Testis (tissue), 3 donors: ENCODE results near the gene BSPRY. TPM values are rescaled to one million over a fixed set of nuclear protein-coding genes. Genes with fewer than 3 reads are reported as not detected.
"Not testable (repeated sequence)": the region's sequence is repeated elsewhere in the genome, so short reads cannot be mapped to it uniquely, and the experiment has no call there.

ENCODE experiments used
- DNase-seq: peaks from one replicate; pipeline ENCODE4 v3.0.0-alpha.2; 2019
- H3K27ac ChIP-seq, 2 donors: fragments of 200-600 bp; sonication (generic); one replicate each; pipeline ENCODE4 v1.5.1; 2019
- H3K27me3 ChIP-seq: fragments of 200-600 bp; sonication (generic); one replicate; pipeline ENCODE4 v1.5.1; 2019
- H3K36me3 ChIP-seq: fragments of 200-600 bp; sonication (generic); one replicate; pipeline ENCODE4 v1.5.1; 2017; ENCODE audit warnings: low read depth; ENCODE audit errors: missing control alignments
- H3K4me1 ChIP-seq: fragments of 200-600 bp; sonication (generic); one replicate; pipeline ENCODE4 v1.5.1; 2019
- H3K4me3 ChIP-seq, 2 donors: fragments of 200-600 bp; sonication (generic); one replicate each; pipeline ENCODE4 v1.5.1; 2017 to 2019
- H3K9me3 ChIP-seq: fragments of 200-600 bp; sonication (generic); one replicate; pipeline ENCODE4 v1.5.1; 2017
- POLR2A ChIP-seq: fragments of 450-650 bp; IDR thresholded peaks from one replicate; pipeline ENCODE4 v1.6.1; 2017; ENCODE audit warnings: antibody characterized with exemption, mild to moderate bottlenecking, moderate library complexity
- WGBS, 2 donors: methylation state at CpG; one replicate each; pipeline ENCODE4 v1.1.5; 2018; 5-methylcytosine and 5-hydroxymethylcytosine counted together
- intact Hi-C: fragments of 100-400 bp; cut with DNase I; formaldehyde crosslinking; loops from one replicate; pipeline ENCODE4 v1.15.1; 2023; ENCODE audit warnings: low total_unique reads
- polyA plus RNA-seq: library from polyadenylated mRNA; stranded (reverse); fragments of 350-450 nt; fragmentation: Illumina TruSeq; extraction: RNeasy Lipid Tissue Mini Kit (QIAGEN cat#74804); gene quantifications from one replicate; pipeline ENCODE4 v1.2.3, GENCODE V29; 2014; ENCODE audit warnings: low read depth, low replicate concordance; ENCODE audit not compliant: insufficient read depth
- total RNA-seq, 2 donors: library from RNA; depleted of rRNA; stranded (reverse); fragments of >200 nt; gene quantifications; one replicate each; pipeline ENCODE4 v1.2.3, GENCODE V29; 2016
- TF ChIP-seq, protein P1 (sequence below), 3 experiments: fragments of 450-650 bp in 2 of 3; fragments of 200-600 bp in 1 of 3; sonication (generic) in 1 of 3; IDR thresholded peaks; one replicate each; pipeline ENCODE4 v1.5.1; 2016 to 2019; ENCODE audit warnings: antibody characterized with exemption in 3 of 3, mild to moderate bottlenecking in 2 of 3, moderate library complexity in 1 of 3

Gene BSPRY
- total and polyA plus RNA-seq, 3 donors from 2014 or later, result 4.5 to 14.2 (median 8.8) TPM

DNA sequence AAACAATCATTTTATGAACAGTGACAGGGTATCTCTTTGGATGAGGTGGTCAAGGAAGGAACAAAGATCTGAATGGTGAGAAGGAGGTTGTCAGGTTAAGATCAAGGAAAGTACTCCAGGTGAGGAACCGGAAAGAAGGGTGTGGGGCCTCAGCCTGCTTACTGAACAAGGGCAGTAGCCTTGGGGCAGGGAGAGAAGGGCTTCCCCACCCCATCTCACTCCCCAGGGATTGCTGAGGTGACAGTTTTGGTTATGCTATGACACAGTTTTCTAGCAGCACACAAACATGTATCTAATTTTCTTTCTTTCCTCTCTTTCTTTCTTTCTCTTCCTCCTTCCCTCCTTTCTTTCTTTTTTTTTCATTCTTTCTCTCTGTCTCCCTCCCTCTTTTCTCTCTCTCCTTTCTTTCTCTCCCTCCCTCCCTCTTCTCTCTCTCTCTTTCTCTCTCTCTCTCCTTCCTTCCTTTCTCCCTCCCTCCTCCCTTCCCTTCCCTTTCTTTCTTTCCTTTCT, 31.6 kb downstream of the BSPRY start:
- 50 to 71% methylated on average over 1 of the region's 1 CpG for WGBS, 2 donors
- H3K27ac ChIP-seq, result no peak overlapping the region
- no peaks in the 10 kb centered on the region for H3K9me3 ChIP-seq
- H3K36me3 ChIP-seq, result no peaks in the 10 kb centered on the region
- intact Hi-C loops, result no loop called here
- TF ChIP-seq POLR2A, result no peak
- TF ChIP-seq, protein P1, sequence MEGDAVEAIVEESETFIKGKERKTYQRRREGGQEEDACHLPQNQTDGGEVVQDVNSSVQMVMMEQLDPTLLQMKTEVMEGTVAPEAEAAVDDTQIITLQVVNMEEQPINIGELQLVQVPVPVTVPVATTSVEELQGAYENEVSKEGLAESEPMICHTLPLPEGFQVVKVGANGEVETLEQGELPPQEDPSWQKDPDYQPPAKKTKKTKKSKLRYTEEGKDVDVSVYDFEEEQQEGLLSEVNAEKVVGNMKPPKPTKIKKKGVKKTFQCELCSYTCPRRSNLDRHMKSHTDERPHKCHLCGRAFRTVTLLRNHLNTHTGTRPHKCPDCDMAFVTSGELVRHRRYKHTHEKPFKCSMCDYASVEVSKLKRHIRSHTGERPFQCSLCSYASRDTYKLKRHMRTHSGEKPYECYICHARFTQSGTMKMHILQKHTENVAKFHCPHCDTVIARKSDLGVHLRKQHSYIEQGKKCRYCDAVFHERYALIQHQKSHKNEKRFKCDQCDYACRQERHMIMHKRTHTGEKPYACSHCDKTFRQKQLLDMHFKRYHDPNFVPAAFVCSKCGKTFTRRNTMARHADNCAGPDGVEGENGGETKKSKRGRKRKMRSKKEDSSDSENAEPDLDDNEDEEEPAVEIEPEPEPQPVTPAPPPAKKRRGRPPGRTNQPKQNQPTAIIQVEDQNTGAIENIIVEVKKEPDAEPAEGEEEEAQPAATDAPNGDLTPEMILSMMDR (IDR thresholded peaks at IDR 0.05), result no peak
- no peaks in the 10 kb centered on the region for H3K27me3 ChIP-seq
- H3K4me1 ChIP-seq, result peaks cover 8% of the 10 kb centered on the region
- no peak for DNase-seq
- no peak overlapping the region for H3K4me3 ChIP-seq

DNA sequence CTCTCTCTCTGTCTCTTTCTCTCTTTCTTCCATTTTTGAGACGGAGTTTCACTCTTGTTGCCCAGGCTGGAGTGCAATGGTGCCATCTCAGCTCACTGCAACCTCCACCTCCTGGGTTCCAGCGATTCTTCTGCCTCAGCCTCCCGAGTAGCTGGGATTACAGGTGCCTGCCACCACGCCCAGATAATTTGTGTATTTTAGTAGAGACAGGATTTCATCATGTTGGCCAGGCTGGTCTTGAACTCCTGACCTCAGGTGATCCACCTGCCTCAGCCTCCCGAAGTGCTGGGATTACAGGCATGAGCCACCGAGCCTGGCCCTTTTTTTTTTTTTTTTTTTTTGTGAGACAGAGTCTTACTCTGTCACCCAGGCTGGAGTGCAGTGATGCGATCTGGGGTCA, 32.1 kb downstream of the BSPRY start:
- H3K4me3 ChIP-seq, H3K36me3 ChIP-seq, H3K27ac ChIP-seq, H3K4me1 ChIP-seq, intact Hi-C loops, H3K9me3 ChIP-seq, DNase-seq, H3K27me3 ChIP-seq: not testable (repeated sequence)
- WGBS, 2 donors, result 93 to 94% methylated on average over 4 to 7 of the region's 7 CpGs

DNA sequence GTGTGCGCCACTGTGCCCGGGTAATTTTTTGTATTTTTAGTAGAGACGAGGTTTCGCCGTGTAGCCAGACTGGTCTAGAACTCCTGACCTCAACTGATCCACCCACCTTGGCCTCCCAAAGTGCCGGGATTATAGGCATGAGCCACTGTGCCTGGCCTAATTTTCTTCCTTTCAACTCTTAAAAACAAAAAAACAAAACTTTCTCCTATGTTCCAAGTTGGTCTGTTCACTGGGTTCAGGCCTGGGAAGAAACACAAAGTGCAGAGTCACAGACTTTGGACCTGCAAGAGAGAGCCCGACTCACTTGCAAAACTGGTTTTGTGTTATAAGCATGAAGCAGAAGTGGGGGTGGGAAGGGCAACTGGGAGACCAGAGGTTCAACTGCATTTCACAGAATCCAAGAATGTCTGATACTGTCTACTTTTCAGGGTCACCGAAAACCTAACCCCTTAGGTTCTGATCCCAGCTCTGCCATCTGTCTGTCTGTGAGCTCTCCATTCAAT, 32.6 kb downstream of the BSPRY start:
- H3K27me3 ChIP-seq, result no peaks in the 10 kb centered on the region
- H3K9me3 ChIP-seq, result no peaks in the 10 kb centered on the region
- DNase-seq, result no peak
- 88 to 89% methylated on average over 8 of the region's 8 CpGs for WGBS, 2 donors
- intact Hi-C loops, result no loop called here
- H3K27ac ChIP-seq, result no peak overlapping the region
- H3K4me3 ChIP-seq, result no peak overlapping the region
- no peak for TF ChIP-seq POLR2A
- TF ChIP-seq, protein P1 (IDR thresholded peaks at IDR 0.05), result no peak
- H3K36me3 ChIP-seq, result no peaks in the 10 kb centered on the region
- H3K4me1 ChIP-seq, result peaks cover 8% of the 10 kb centered on the region

DNA sequence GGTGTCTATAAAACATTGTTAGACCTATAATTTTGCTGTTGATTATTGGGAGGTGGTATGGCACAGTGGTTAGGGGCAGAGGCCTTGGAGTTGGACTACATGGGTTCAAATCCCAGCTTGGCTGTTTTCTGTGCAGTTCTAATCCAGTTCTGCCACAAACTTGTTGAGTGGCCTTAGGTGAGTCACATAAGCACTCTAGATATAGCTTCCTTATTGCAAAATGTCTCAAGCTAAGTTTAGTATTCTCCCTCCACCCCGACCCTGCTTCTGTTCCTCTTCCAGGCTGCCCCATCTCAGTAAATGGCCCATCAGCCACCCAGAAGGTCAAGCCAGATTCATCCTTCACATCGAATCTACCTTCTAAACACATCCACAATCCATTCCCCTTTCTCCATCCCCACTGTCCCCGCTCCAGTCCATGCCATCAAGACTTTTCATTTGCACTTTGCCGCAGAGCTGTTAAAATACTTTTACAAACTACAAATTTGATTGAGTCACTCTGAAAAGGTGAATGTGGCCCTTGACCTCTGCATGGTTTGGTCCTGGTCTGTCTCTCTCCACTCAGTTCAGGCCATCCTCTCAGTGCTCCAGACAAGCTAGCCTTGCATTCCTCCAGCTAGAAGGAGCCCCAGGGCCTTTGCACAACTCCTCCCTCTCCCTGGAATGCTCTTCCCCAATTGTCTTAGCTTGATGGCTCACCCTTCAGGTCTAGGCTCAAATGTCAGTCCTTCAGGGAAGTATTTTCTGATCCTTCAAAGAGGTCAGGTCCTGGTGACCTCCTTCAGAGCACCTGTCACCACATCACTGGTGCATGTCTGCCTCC, 37.4 kb downstream of the BSPRY start:
- WGBS, 2 donors, result 92 to 95% methylated on average over 4 of the region's 4 CpGs

DNA sequence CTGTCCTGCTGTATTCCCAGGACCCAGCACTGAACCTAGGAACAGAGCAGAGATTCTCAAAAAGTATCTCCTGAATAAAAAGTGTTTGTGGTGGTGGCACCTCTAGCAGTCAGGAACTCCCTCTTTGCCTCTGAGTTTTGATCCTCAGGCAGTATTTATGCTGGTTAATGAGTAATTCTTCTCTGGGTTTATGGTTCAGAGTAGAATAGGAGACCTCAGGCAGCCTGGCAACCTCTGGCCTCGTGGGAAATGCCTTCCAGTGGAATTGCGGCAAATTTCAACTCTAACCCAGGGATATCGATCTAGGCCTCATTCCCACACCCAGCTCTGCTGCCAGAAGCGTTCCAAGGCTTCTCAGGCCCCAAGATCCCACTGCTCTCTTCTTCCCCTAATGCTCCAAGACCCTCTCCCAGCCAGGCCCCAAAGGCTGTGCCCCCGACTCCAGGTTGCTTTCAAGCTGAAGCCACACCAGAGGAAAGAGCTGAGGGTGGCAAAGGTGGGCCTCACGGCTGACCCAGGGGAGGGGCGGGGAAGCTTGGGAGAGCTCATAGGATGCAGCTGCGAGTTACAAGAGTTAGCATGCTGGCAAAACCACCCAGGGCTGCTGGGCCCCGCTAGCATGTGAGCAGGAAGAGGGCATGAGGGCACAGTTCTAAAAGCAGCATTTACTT, 38.4 kb downstream of the BSPRY start:
- no peaks in the 10 kb centered on the region for H3K36me3 ChIP-seq
- intact Hi-C loops, result no loop called here
- 81% methylated on average over 9 of the region's 9 CpGs for WGBS, 2 donors
- no peak overlapping the region for H3K4me3 ChIP-seq
- H3K27ac ChIP-seq, result no peak overlapping the region
- DNase-seq, result no peak
- H3K4me1 ChIP-seq, result no peaks in the 10 kb centered on the region
- TF ChIP-seq, protein P1 (IDR thresholded peaks at IDR 0.05), result no peak
- no peak for TF ChIP-seq POLR2A
- no peaks in the 10 kb centered on the region for H3K9me3 ChIP-seq
- H3K27me3 ChIP-seq, result no peaks in the 10 kb centered on the region

More for the DNA sequence above, 37.4 kb downstream of the BSPRY start:
- no peaks in the 10 kb centered on the region for H3K9me3 ChIP-seq
- DNase-seq, result no peak
- TF ChIP-seq, protein P1 (IDR thresholded peaks at IDR 0.05), result no peak
- TF ChIP-seq POLR2A, result no peak
- no peaks in the 10 kb centered on the region for H3K4me1 ChIP-seq
- no peak overlapping the region for H3K4me3 ChIP-seq
- intact Hi-C loops, result no loop called here
- no peaks in the 10 kb centered on the region for H3K36me3 ChIP-seq
- H3K27me3 ChIP-seq, result no peaks in the 10 kb centered on the region
- H3K27ac ChIP-seq, result no peak overlapping the region
